ENCODE results near the gene SLC66A3. TPM values are rescaled to one million over a fixed set of nuclear protein-coding genes. Genes with fewer than 3 reads are reported as not detected.

The SLC66A3 gene
- total and polyA plus RNA-seq, 5 donors from 2014 or later: 26.9 to 93.1 (median 75.9) TPM

GRCh38 chr2:11208083-11208482, 52.8 kb downstream of the SLC66A3 start:
- Mint-ChIP-seq H3K4me3 (no peak overlapping the region), H3K27me3 (no peaks in the 10 kb centered on the region), H3K9me3 (no peaks in the 10 kb centered on the region), H3K27ac (no peak overlapping the region), H3K4me1 (peaks cover 7 to 16% (median 10%) of the 10 kb centered on the region in 4 donors), H3K36me3 (peaks cover 31% of the 10 kb centered on the region)
- no peak for ATAC-seq (ENCODE audit: low read depth in 2 of 2)
- Histone ChIP-seq H3K4me3 (ENCODE audit: low read depth, low read length) (no peak overlapping the region), H3K4me1 (ENCODE audit: control insufficient read depth, insufficient read depth, low read length, poor library complexity, severe bottlenecking) (no peaks in the 10 kb centered on the region), H3K27ac (ENCODE audit: insufficient read depth, low read length, poor library complexity, severe bottlenecking) (no peak overlapping the region), H3K36me3 (ENCODE audit: control insufficient read depth, insufficient read depth, low read length) (peaks cover 28% of the 10 kb centered on the region), H3K27me3 (ENCODE audit: control insufficient read depth, insufficient read depth, low read length) (no peaks in the 10 kb centered on the region), H3K9me3 (ENCODE audit: control insufficient read depth in 2 of 2, low read length in 2 of 2) (no peaks in the 10 kb centered on the region)
- DNase-seq: no peak

DNA sequence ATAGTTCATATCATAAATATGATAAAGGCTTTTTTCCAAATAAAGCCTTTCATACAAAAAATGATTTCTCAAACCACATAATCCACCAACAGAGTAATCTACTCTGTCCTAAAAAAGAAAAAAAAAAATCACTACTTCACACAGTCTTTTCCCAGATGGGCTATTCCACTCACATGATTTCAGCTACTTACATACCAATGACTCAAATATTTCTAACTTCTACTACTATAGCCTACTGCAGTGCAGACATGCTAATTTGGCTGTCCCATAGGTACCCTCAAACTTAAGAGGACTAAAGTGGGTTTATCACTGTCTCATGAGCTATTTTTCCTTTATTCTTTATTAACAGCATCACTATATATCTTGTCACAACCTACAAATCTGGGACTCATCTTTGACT, 57.4 kb downstream of the SLC66A3 start:
- DNase-seq: no peak
- peaks cover 42% of the 10 kb centered on the region for H3K36me3 Mint-ChIP-seq
- H3K4me3 Mint-ChIP-seq: no peak overlapping the region

GRCh38 chr2:11213090-11213638, 57.9 kb downstream of the SLC66A3 start:
- Histone ChIP-seq H3K4me3 (ENCODE audit: low read depth, low read length) (no peak overlapping the region), H3K27ac (ENCODE audit: insufficient read depth, low read length, poor library complexity, severe bottlenecking) (no peak overlapping the region), H3K4me1 (ENCODE audit: control insufficient read depth, insufficient read depth, low read length, poor library complexity, severe bottlenecking) (no peaks in the 10 kb centered on the region), H3K36me3 (ENCODE audit: control insufficient read depth, insufficient read depth, low read length) (peaks cover 57% of the 10 kb centered on the region), H3K9me3 (ENCODE audit: control insufficient read depth in 2 of 2, low read length in 2 of 2) (no peaks in the 10 kb centered on the region), H3K27me3 (ENCODE audit: control insufficient read depth, insufficient read depth, low read length) (no peaks in the 10 kb centered on the region)
- H3K9me3 Mint-ChIP-seq: no peaks in the 10 kb centered on the region
- ATAC-seq (ENCODE audit: low read depth in 2 of 2): no peak
- peaks cover 43% of the 10 kb centered on the region for H3K36me3 Mint-ChIP-seq
- H3K27me3 Mint-ChIP-seq: no peaks in the 10 kb centered on the region
- DNase-seq: no peak
- peak overlapping the region in 1 of 3 donors; percentile 2 for H3K27ac Mint-ChIP-seq
- H3K4me1 Mint-ChIP-seq: peaks cover 0 to 4% (median 1%) of the 10 kb centered on the region in 4 donors
- no peak overlapping the region for H3K4me3 Mint-ChIP-seq

More for the DNA sequence above, 57.4 kb downstream of the SLC66A3 start:
- Histone ChIP-seq H3K4me1 (ENCODE audit: control insufficient read depth, insufficient read depth, low read length, poor library complexity, severe bottlenecking) (no peaks in the 10 kb centered on the region), H3K27ac (ENCODE audit: insufficient read depth, low read length, poor library complexity, severe bottlenecking) (no peak overlapping the region), H3K36me3 (ENCODE audit: control insufficient read depth, insufficient read depth, low read length) (peaks cover 56% of the 10 kb centered on the region), H3K27me3 (ENCODE audit: control insufficient read depth, insufficient read depth, low read length) (no peaks in the 10 kb centered on the region), H3K4me3 (ENCODE audit: low read depth, low read length) (no peak overlapping the region), H3K9me3 (ENCODE audit: control insufficient read depth in 2 of 2, low read length in 2 of 2) (no peaks in the 10 kb centered on the region)
- no peaks in the 10 kb centered on the region for H3K9me3 Mint-ChIP-seq
- peak overlapping the region in 1 of 3 donors; percentile 2 for H3K27ac Mint-ChIP-seq
- H3K4me1 Mint-ChIP-seq: peaks cover 0 to 4% (median 1%) of the 10 kb centered on the region in 4 donors
- no peaks in the 10 kb centered on the region for H3K27me3 Mint-ChIP-seq
- no peak for ATAC-seq (ENCODE audit: low read depth in 2 of 2)

DNA sequence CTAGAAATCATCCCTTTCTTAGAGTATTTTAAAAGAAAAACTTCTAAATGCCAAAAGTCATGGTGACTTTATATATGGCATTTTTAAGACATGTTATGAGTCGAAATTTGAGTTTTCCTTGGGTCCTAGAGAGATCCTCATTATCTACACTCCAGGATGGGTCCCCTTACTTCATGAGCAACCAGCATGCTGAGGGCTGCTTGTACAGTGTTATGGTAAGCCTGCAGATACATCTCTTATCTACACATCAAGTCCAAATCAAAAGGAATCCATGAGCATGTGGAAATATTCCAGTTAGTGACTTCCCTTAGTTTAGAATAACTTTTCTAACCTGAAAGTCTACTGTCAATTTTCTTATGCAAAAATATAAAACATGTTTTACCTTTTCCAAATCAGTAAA, 58.7 kb downstream of the SLC66A3 start:
- Histone ChIP-seq H3K27ac (ENCODE audit: insufficient read depth, low read length, poor library complexity, severe bottlenecking) (no peak overlapping the region), H3K4me1 (ENCODE audit: control insufficient read depth, insufficient read depth, low read length, poor library complexity, severe bottlenecking) (no peaks in the 10 kb centered on the region), H3K27me3 (ENCODE audit: control insufficient read depth, insufficient read depth, low read length) (no peaks in the 10 kb centered on the region), H3K36me3 (ENCODE audit: control insufficient read depth, insufficient read depth, low read length) (peaks cover 62% of the 10 kb centered on the region), H3K4me3 (ENCODE audit: low read depth, low read length) (no peak overlapping the region), H3K9me3 (ENCODE audit: control insufficient read depth in 2 of 2, low read length in 2 of 2) (no peaks in the 10 kb centered on the region)
- no peak for DNase-seq
- Mint-ChIP-seq H3K27me3 (no peaks in the 10 kb centered on the region), H3K9me3 (no peaks in the 10 kb centered on the region), H3K36me3 (peaks cover 43% of the 10 kb centered on the region), H3K4me3 (no peak overlapping the region), H3K27ac (no peak overlapping the region), H3K4me1 (peaks cover 0 to 4% (median 1%) of the 10 kb centered on the region in 4 donors)
- ATAC-seq (ENCODE audit: low read depth in 2 of 2): no peak

GRCh38 chr2:11214770-11215169, 59.5 kb downstream of the SLC66A3 start:
- H3K9me3 Mint-ChIP-seq: no peaks in the 10 kb centered on the region
- peaks cover 0 to 2% (median under 1%) of the 10 kb centered on the region in 4 donors for H3K4me1 Mint-ChIP-seq
- peaks cover 46% of the 10 kb centered on the region for H3K36me3 Mint-ChIP-seq
- no peak overlapping the region for H3K4me3 ChIP-seq (ENCODE audit: low read depth, low read length)
- no peaks in the 10 kb centered on the region for H3K9me3 ChIP-seq (ENCODE audit: control insufficient read depth in 2 of 2, low read length in 2 of 2)
- DNase-seq: no peak
- no peaks in the 10 kb centered on the region for H3K27me3 Mint-ChIP-seq
- no peak for ATAC-seq (ENCODE audit: low read depth in 2 of 2)
- H3K27ac ChIP-seq (ENCODE audit: insufficient read depth, low read length, poor library complexity, severe bottlenecking): no peak overlapping the region
- H3K27ac Mint-ChIP-seq: no peak overlapping the region
- no peaks in the 10 kb centered on the region for H3K4me1 ChIP-seq (ENCODE audit: control insufficient read depth, insufficient read depth, low read length, poor library complexity, severe bottlenecking)
- no peak overlapping the region for H3K4me3 Mint-ChIP-seq
- no peaks in the 10 kb centered on the region for H3K27me3 ChIP-seq (ENCODE audit: control insufficient read depth, insufficient read depth, low read length)
- peaks cover 58% of the 10 kb centered on the region for H3K36me3 ChIP-seq (ENCODE audit: control insufficient read depth, insufficient read depth, low read length)

- peaks cover 59% of the 10 kb centered on the region for H3K36me3 ChIP-seq (ENCODE audit: control insufficient read depth, insufficient read depth, low read length)
- H3K4me3 ChIP-seq (ENCODE audit: low read depth, low read length): no peak overlapping the region
- no peaks in the 10 kb centered on the region for H3K4me1 ChIP-seq (ENCODE audit: control insufficient read depth, insufficient read depth, low read length, poor library complexity, severe bottlenecking)
- no peak overlapping the region for H3K27ac ChIP-seq (ENCODE audit: insufficient read depth, low read length, poor library complexity, severe bottlenecking)
- Mint-ChIP-seq H3K9me3 (no peaks in the 10 kb centered on the region), H3K36me3 (peaks cover 45% of the 10 kb centered on the region), H3K4me3 (no peak overlapping the region), H3K4me1 (no peaks in the 10 kb centered on the region), H3K27me3 (no peaks in the 10 kb centered on the region), H3K27ac (no peak overlapping the region)
- DNase-seq: no peak
- H3K27me3 ChIP-seq (ENCODE audit: control insufficient read depth, insufficient read depth, low read length): no peaks in the 10 kb centered on the region
- no peak for ATAC-seq (ENCODE audit: low read depth in 2 of 2)
- no peaks in the 10 kb centered on the region for H3K9me3 ChIP-seq (ENCODE audit: control insufficient read depth in 2 of 2, low read length in 2 of 2)
These were observed 60.1 kb downstream of the SLC66A3 start for GRCh38 chr2:11215407-11215806.

DNA sequence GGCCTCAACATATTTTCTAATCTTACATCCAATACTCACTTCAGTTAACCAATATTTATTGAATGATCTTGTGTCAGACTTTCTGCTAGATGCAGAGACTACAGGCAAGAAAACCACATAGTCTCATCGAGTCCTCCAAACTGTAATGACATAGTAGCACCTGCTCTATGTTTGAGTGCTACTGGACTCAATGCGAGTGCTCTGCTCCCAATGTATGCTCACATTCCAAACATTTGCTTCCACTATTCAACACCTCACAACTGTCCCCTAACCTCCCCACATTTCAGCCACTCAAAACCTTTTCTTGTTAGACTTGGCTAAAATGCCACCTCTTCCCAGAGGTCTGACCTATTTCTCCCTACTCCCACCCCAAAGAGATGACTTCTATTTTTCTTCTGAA, 65.2 kb downstream of the SLC66A3 start:
- ATAC-seq (ENCODE audit: low read depth in 2 of 2) (no peak), DNase-seq (no peak)
- H3K9me3 Mint-ChIP-seq: no peaks in the 10 kb centered on the region
- no peak overlapping the region for H3K27ac ChIP-seq (ENCODE audit: insufficient read depth, low read length, poor library complexity, severe bottlenecking)
- H3K4me3 Mint-ChIP-seq: no peak overlapping the region
- no peaks in the 10 kb centered on the region for H3K4me1 ChIP-seq (ENCODE audit: control insufficient read depth, insufficient read depth, low read length, poor library complexity, severe bottlenecking)
- no peaks in the 10 kb centered on the region for H3K27me3 Mint-ChIP-seq
- H3K4me3 ChIP-seq (ENCODE audit: low read depth, low read length): no peak overlapping the region
- no peaks in the 10 kb centered on the region for H3K27me3 ChIP-seq (ENCODE audit: control insufficient read depth, insufficient read depth, low read length)
- no peak overlapping the region for H3K27ac Mint-ChIP-seq
- H3K36me3 Mint-ChIP-seq: peaks cover 30% of the 10 kb centered on the region
- H3K36me3 ChIP-seq (ENCODE audit: control insufficient read depth, insufficient read depth, low read length): peaks cover 43% of the 10 kb centered on the region
- H3K4me1 Mint-ChIP-seq: peaks cover 0 to 7% (median 2%) of the 10 kb centered on the region in 4 donors
- no peaks in the 10 kb centered on the region for H3K9me3 ChIP-seq (ENCODE audit: control insufficient read depth in 2 of 2, low read length in 2 of 2)

GRCh38 chr2:11222845-11223244, 67.6 kb downstream of the SLC66A3 start:
- DNase-seq: no peak
- Histone ChIP-seq H3K27ac (ENCODE audit: insufficient read depth, low read length, poor library complexity, severe bottlenecking) (no peak overlapping the region), H3K36me3 (ENCODE audit: control insufficient read depth, insufficient read depth, low read length) (peaks cover 28% of the 10 kb centered on the region), H3K4me1 (ENCODE audit: control insufficient read depth, insufficient read depth, low read length, poor library complexity, severe bottlenecking) (no peaks in the 10 kb centered on the region), H3K4me3 (ENCODE audit: low read depth, low read length) (no peak overlapping the region), H3K9me3 (ENCODE audit: control insufficient read depth in 2 of 2, low read length in 2 of 2) (no peaks in the 10 kb centered on the region), H3K27me3 (ENCODE audit: control insufficient read depth, insufficient read depth, low read length) (no peaks in the 10 kb centered on the region)
- H3K4me3 Mint-ChIP-seq: no peak overlapping the region
- no peaks in the 10 kb centered on the region for H3K27me3 Mint-ChIP-seq
- peaks cover 0 to 10% (median 5%) of the 10 kb centered on the region in 4 donors for H3K4me1 Mint-ChIP-seq
- H3K36me3 Mint-ChIP-seq: peaks cover 28% of the 10 kb centered on the region
- ATAC-seq (ENCODE audit: low read depth in 2 of 2): no peak
- H3K27ac Mint-ChIP-seq: no peak overlapping the region
- H3K9me3 Mint-ChIP-seq: no peaks in the 10 kb centered on the region

Measured in CD4-positive, CD25-positive, alpha-beta regulatory T cell (primary cell).